SK-N-MC (cell line): ENCODE data around the gene KDM3B.

Experiments used
- EZH2 ChIP-seq: fragments of 200-600 bp; sonication (generic); IDR thresholded peaks from one replicate; pipeline ENCODE4 v1.6.1; 2017; ENCODE audit warnings: antibody characterized with exemption
- POLR2AphosphoS5 ChIP-seq: IDR thresholded peaks from 2 replicates; pipeline ENCODE4 v1.6.1; 2012; ENCODE audit warnings: mild to moderate bottlenecking, low read depth, low read length, borderline replicate concordance

DNA sequence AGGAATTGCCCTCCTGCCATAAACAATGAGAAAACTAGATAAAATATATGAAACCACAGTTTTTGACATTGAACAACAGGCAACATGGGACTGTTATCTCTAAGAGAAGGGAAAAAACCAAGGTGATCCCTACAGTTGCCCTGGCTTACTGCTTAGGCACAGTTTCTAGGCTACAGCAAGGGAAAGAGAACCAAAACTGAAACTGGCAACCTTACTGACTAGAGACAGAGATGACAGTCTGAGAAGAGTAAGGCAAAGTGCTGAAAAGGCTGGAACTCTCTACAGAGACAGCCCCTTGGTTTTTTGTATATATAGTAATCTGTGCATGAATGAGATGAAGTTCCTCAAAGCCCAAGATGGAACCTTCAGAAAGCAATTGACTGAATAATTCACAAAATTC, 50.2 kb downstream of the KDM3B start:
- TF ChIP-seq EZH2 (no peak), POLR2AphosphoS5 (no peak)
